ENCODE data around the gene TRIM14. TPM values are rescaled to one million over a fixed set of nuclear protein-coding genes. Genes with fewer than 3 reads are reported as not detected.

Gene TRIM14
- total and polyA plus RNA-seq, 2 of the 13 experiments (the other 11 are each of a cell fraction or from before 2014, with no cell fraction given), result 9.2 to 13.0 TPM

- TF ChIP-seq HNF4G (IDR thresholded peaks at IDR 0.05; ENCODE audit: borderline replicate concordance, low read depth, low read length), result no peak
- no peak for TF ChIP-seq HNF4G (CRISPR knock-in tag; IDR thresholded peaks at IDR 0.05; ENCODE audit: borderline replicate concordance, low read depth)
- no peak for TF ChIP-seq TCF12 (IDR thresholded peaks at IDR 0.05)
- TF ChIP-seq TCF12 (CRISPR knock-in tag; IDR thresholded peaks at IDR 0.05), result no peak
- TF ChIP-seq MYPOP (CRISPR knock-in tag; IDR thresholded peaks at IDR 0.05), result no peak
Observed at GRCh38 chr9:98158071-98158831, 39.2 kb upstream of the TRIM14 start (continued).

- in situ Hi-C loops (cut with HindIII; ENCODE audit: extremely low pct_ligation_motif_present, low pct_unique_long_range_greater_than_20kb) (no loop called here), intact Hi-C loops (cut with micrococcal nuclease; ENCODE audit: unreplicated experiment) (no loop called here)
- TF ChIP-seq ZNF746 (CRISPR knock-in tag; IDR thresholded peaks at IDR 0.05) (no peak), ZNF101 (CRISPR knock-in tag; IDR thresholded peaks at IDR 0.05; ENCODE audit: borderline replicate concordance, low read depth) (no peak), ZNF687 (CRISPR knock-in tag; IDR thresholded peaks at IDR 0.05) (0 out of 2 replicates have a peak, but pooled peaks have one; percentile 13)
- FAIRE-seq, result no peak
- BruUV-seq (replicated peaks), result no TSS peak
- ATAC-seq, result no peak
- Histone ChIP-seq H3K4me1 (ENCODE audit: insufficient read depth, low read length) (peaks cover 41% of the 10 kb centered on the region), H3K36me3 (replicated peaks in 1 of 2; ENCODE audit: control insufficient read depth in 1 of 2, insufficient read depth in 2 of 2, low read length in 2 of 2) (peaks cover 5 to 25% of the 10 kb centered on the region in 2 experiments; a peak in 4 of 5 replicates), H3K27me3 (ENCODE audit: control insufficient read depth in 1 of 2, insufficient read depth in 2 of 2, low read length in 2 of 2) (no peaks in the 10 kb centered on the region), H3K79me2 (ENCODE audit: insufficient read depth, low read length) (peaks cover 7% of the 10 kb centered on the region), H4K20me1 (ENCODE audit: insufficient read depth, low read length) (no peaks in the 10 kb centered on the region), H2AFZ (ENCODE audit: low read length) (no peak overlapping the region), H3K4me2 (ENCODE audit: low read depth, low read length) (no peak overlapping the region), H3K9me3 (ENCODE audit: low read length) (no peaks in the 10 kb centered on the region), H3K27ac (ENCODE audit: extremely low read length, insufficient read depth, low read length) (no peak overlapping the region), H3K4me3 (replicated peaks in 1 of 3; ENCODE audit: insufficient read depth in 1 of 3, low read depth in 2 of 3, low read length in 3 of 3) (no peak overlapping the region), H3K9ac (ENCODE audit: insufficient read depth, low read depth, low read length) (no peak overlapping the region)
- CTCF ChIA-PET (ENCODE audit: low intra/inter-chr PET ratio, low total read pairs), result no interaction called here
- 96% methylated on average over 10 of the region's 10 CpGs for WGBS (ENCODE audit: low lambda C conversion rate)
- DNase-seq (ENCODE audit: low spot score), result no peak
- POLR2A ChIA-PET, result interaction anchor here (1.9 kb wide), 1 partner anchor 38 kb away, joined by 5 read pairs; the partner anchor contains the start of gene TRIM14
Observed at GRCh38 chr9:98157372-98157771, 38.4 kb upstream of the TRIM14 start.

All from HepG2 (cell line).